ENCODE measurements around the gene GBF1. TPM values are rescaled to one million over a fixed set of nuclear protein-coding genes. Genes with fewer than 3 reads are reported as not detected.

Gene GBF1
- total RNA-seq, 2 experiments from 2014 or later: 28.8 to 30.9 TPM

GRCh38 chr10:102242118-102242485 lies 3.2 kb upstream of the GBF1 start:
- H3K9me3 ChIP-seq (ENCODE audit: control insufficient read depth in 1 of 2, insufficient read depth in 1 of 2, low read length in 2 of 2): peaks cover 0 to 9% of the 10 kb centered on the region in 2 experiments
- peaks cover 40% of the 10 kb centered on the region for H3K4me1 Mint-ChIP-seq (ENCODE audit: low read depth)
- no peak for ATAC-seq (ENCODE audit: poor library complexity)
- intact Hi-C loops (cut with DNase I, micrococcal nuclease): loop anchor here in 1 of 2 experiments (5.0 kb wide), 3 partner anchors 90 to 890 kb away; partner anchors contain the start of genes ACTR1A, BTRC, NOLC1 and SUFU
- peaks cover 60% of the 10 kb centered on the region for H3K27me3 Mint-ChIP-seq
- CTCF ChIA-PET: interaction anchor here (3.6 to 9.2 kb wide), 2 partner anchors 11 kb away, joined by 35 to 79 read pairs; no protein-coding TSS in a partner anchor
- no peaks in the 10 kb centered on the region for H3K9me3 Mint-ChIP-seq
- H3K4me3 ChIP-seq (ENCODE audit: low read length): peak overlapping the region; percentile 52
- peak overlapping the region; percentile 70 for H3K4me3 Mint-ChIP-seq
- peaks cover 43% of the 10 kb centered on the region for H3K4me1 ChIP-seq (ENCODE audit: insufficient read depth, low read length)
- H3K36me3 ChIP-seq (ENCODE audit: insufficient read depth, low read length): no peaks in the 10 kb centered on the region
- no peak overlapping the region for H3K27ac ChIP-seq (ENCODE audit: low read depth in 1 of 2, low read length in 2 of 2)
- H3K27me3 ChIP-seq (ENCODE audit: control insufficient read depth in 1 of 2, insufficient read depth in 2 of 2, low read length in 2 of 2): peaks cover 28 to 29% of the 10 kb centered on the region in 2 experiments
- TF ChIP-seq CTCF (IDR thresholded peaks at IDR 0.05): no peak
- no peak for DNase-seq
- POLR2A ChIA-PET: interaction anchor here (1.9 kb wide), 1 partner anchor 12 kb away, joined by 13 read pairs; no protein-coding TSS in a partner anchor
- peaks cover 9% of the 10 kb centered on the region for H3K36me3 Mint-ChIP-seq (ENCODE audit: low read depth)
- H3K27ac Mint-ChIP-seq: no peak overlapping the region

GRCh38 chr10:102243309-102243708 lies 2.0 kb upstream of the GBF1 start:
- Histone ChIP-seq H3K36me3 (ENCODE audit: insufficient read depth, low read length) (peaks cover 3% of the 10 kb centered on the region), H3K4me1 (ENCODE audit: insufficient read depth, low read length) (peaks cover 50% of the 10 kb centered on the region), H3K9me3 (ENCODE audit: control insufficient read depth in 1 of 2, insufficient read depth in 1 of 2, low read length in 2 of 2) (peaks cover 0 to 9% of the 10 kb centered on the region in 2 experiments), H3K4me3 (ENCODE audit: low read length) (no peak overlapping the region), H3K27ac (ENCODE audit: low read depth in 1 of 2, low read length in 2 of 2) (no peak overlapping the region), H3K27me3 (ENCODE audit: control insufficient read depth in 1 of 2, insufficient read depth in 2 of 2, low read length in 2 of 2) (peaks cover 26 to 28% of the 10 kb centered on the region in 2 experiments)
- no peak for TF ChIP-seq CTCF (IDR thresholded peaks at IDR 0.05)
- DNase-seq (no peak), ATAC-seq (ENCODE audit: poor library complexity) (no peak)
- peak overlapping the region; percentile 75 for H3K4me3 Mint-ChIP-seq
- peaks cover 58% of the 10 kb centered on the region for H3K27me3 Mint-ChIP-seq
- no peaks in the 10 kb centered on the region for H3K9me3 Mint-ChIP-seq
- peaks cover 21% of the 10 kb centered on the region for H3K36me3 Mint-ChIP-seq (ENCODE audit: low read depth)
- no peak overlapping the region for H3K27ac Mint-ChIP-seq
- peaks cover 52% of the 10 kb centered on the region for H3K4me1 Mint-ChIP-seq (ENCODE audit: low read depth)
- CTCF ChIA-PET: interaction anchor here (1.0 to 9.2 kb wide), 2 partner anchors 12 to 74 kb away, joined by 3 to 79 read pairs; no protein-coding TSS in a partner anchor
- intact Hi-C loops (cut with DNase I, micrococcal nuclease): loop anchor here in 1 of 2 experiments (5.0 kb wide), 3 partner anchors 91 to 891 kb away; partner anchors contain the start of genes ACTR1A, BTRC, NOLC1 and SUFU
- POLR2A ChIA-PET: no interaction called here

GRCh38 chr10:102245932-102246251 lies 560 bp downstream of the GBF1 start:
- Histone ChIP-seq H3K27ac (ENCODE audit: low read depth in 1 of 2, low read length in 2 of 2) (peak overlapping the region; percentile 84 to 88), H3K4me3 (ENCODE audit: low read length) (peak overlapping the region; percentile 74), H3K36me3 (ENCODE audit: insufficient read depth, low read length) (peaks cover 16% of the 10 kb centered on the region), H3K9me3 (ENCODE audit: control insufficient read depth in 1 of 2, insufficient read depth in 1 of 2, low read length in 2 of 2) (peaks cover 0 to 3% of the 10 kb centered on the region in 2 experiments), H3K27me3 (ENCODE audit: control insufficient read depth in 1 of 2, insufficient read depth in 2 of 2, low read length in 2 of 2) (peaks cover 14 to 24% of the 10 kb centered on the region in 2 experiments), H3K4me1 (ENCODE audit: insufficient read depth, low read length) (peaks cover 57% of the 10 kb centered on the region)
- Mint-ChIP-seq H3K4me1 (ENCODE audit: low read depth) (peaks cover 56% of the 10 kb centered on the region), H3K4me3 (peak overlapping the region; percentile 96), H3K27me3 (peaks cover 34% of the 10 kb centered on the region), H3K27ac (peak overlapping the region; percentile 86), H3K9me3 (no peaks in the 10 kb centered on the region), H3K36me3 (ENCODE audit: low read depth) (peaks cover 25% of the 10 kb centered on the region)
- no peak for TF ChIP-seq CTCF (IDR thresholded peaks at IDR 0.05)
- intact Hi-C loops (cut with DNase I, micrococcal nuclease): loop anchor here (1.0 to 5.0 kb wide), 4 partner anchors 15 to 409 kb away; partner anchors contain the start of gene NFKB2 (in 1 of the 2)
- ChIA-PET POLR2A (interaction anchor here (0.6 to 2.3 kb wide), 13 partner anchors 13 to 947 kb away, joined by 3 to 10 read pairs (median 3); partner anchors contain the start of genes ACTR1A, CUEDC2, NFKB2 and PPRC1), CTCF (interaction anchor here (0.9 to 9.2 kb wide), 2 partner anchors 14 to 76 kb away, joined by 3 to 79 read pairs; no protein-coding TSS in a partner anchor)
- ATAC-seq (ENCODE audit: poor library complexity) (no peak), DNase-seq (no peak)
